SK-N-SH (cell line): ENCODE results near the gene KRT74. TPM values are rescaled to one million over a fixed set of nuclear protein-coding genes. Genes with fewer than 3 reads are reported as not detected.

ENCODE experiments used
- CTCF ChIA-PET: fragments of 300-600, 350-600 bp; formaldehyde crosslinking; extraction: SDS; loops from one replicate; lab custom pipeline; 2021; lab: Yijun Ruan, JAX
- POLR2A ChIA-PET: fragments of 350-600 bp; sonication (Branson Sonifier 250); formaldehyde crosslinking; extraction: SDS; loops from one replicate; lab custom pipeline; 2020; ENCODE audit warnings: antibody characterized with exemption, inconsistent platforms; lab: Yijun Ruan, JAX
- DNase-seq: peaks from one replicate; pipeline ENCODE4 v3.0.0; 2012
- H2AFZ ChIP-seq: fragments of 200-600 bp; sonication (generic); 2 replicates; pipeline ENCODE4 v1.8.1; 2016; ENCODE audit warnings: antibody characterized with exemption, mild to moderate bottlenecking, low read depth
- H3F3A ChIP-seq: fragments of 200-600 bp; sonication (generic); replicated peaks from 2 replicates; pipeline ENCODE3; 2016; ENCODE audit warnings: antibody characterized with exemption, mild to moderate bottlenecking; ENCODE audit not compliant: insufficient read depth
- H3K27ac ChIP-seq, 2 experiments: fragments of 200-500 bp in 1 of 2; fragments of 200-600 bp in 1 of 2; sonication (Bioruptor generic) in 1 of 2; sonication (generic), shearing (Covaris generic) in 1 of 2; 2 replicates each; pipeline versions ENCODE4 v1.5.1 to v1.6.1; 2014 to 2016; ENCODE audit warnings: low read depth in 2 of 2, inconsistent platforms in 1 of 2, low read length in 1 of 2, mild to moderate bottlenecking in 1 of 2, mixed read lengths in 1 of 2
- H3K27me3 ChIP-seq: fragments of 200-600 bp; sonication (generic), shearing (Covaris generic); 2 replicates; pipeline ENCODE4 v1.6.1; 2016; ENCODE audit warnings: mixed run types; ENCODE audit not compliant: insufficient read depth
- H3K36me3 ChIP-seq, 2 experiments: fragments of 200-500 bp in 1 of 2; fragments of 200-600 bp in 1 of 2; sonication (Bioruptor generic) in 1 of 2; sonication (generic) in 1 of 2; replicated peaks in 1 of 2; 2 replicates each; pipeline versions ENCODE3 to v1.5.1; 2014 to 2016; ENCODE audit warnings: low read length in 1 of 2, mild to moderate bottlenecking in 1 of 2; ENCODE audit not compliant: insufficient read depth in 2 of 2, control insufficient read depth in 1 of 2
- H3K4me1 ChIP-seq, 2 experiments: fragments of 200-500 bp in 1 of 2; fragments of 200-600 bp in 1 of 2; sonication (Bioruptor generic) in 1 of 2; sonication (generic), shearing (Covaris generic) in 1 of 2; 2 replicates each; pipeline versions ENCODE4 v1.5.1 to v1.6.1; 2014 to 2016; ENCODE audit warnings: low read depth in 1 of 2, low read length in 1 of 2, mixed run types in 1 of 2; ENCODE audit not compliant: insufficient read depth in 2 of 2, control insufficient read depth in 1 of 2
- H3K4me2 ChIP-seq: fragments of 200-600 bp; sonication (generic), shearing (Covaris generic); 2 replicates; pipeline ENCODE4 v1.6.1; 2017; ENCODE audit warnings: mixed run types
- H3K4me3 ChIP-seq, 2 experiments: fragments of 200-500 bp in 1 of 2; fragments of 200-600 bp in 1 of 2; sonication (Bioruptor generic) in 1 of 2; sonication (generic), shearing (Covaris generic) in 1 of 2; 2 replicates each; pipeline versions ENCODE4 v1.5.1 to v1.8.1; 2014 to 2016; ENCODE audit warnings: low read depth in 2 of 2, inconsistent platforms in 1 of 2, low read length in 1 of 2, mild to moderate bottlenecking in 1 of 2, mixed read lengths in 1 of 2, moderate library complexity in 1 of 2
- H3K79me2 ChIP-seq: fragments of 200-600 bp; sonication (generic); 2 replicates; pipeline ENCODE4 v1.8.1; 2017; ENCODE audit warnings: mild to moderate bottlenecking; ENCODE audit not compliant: insufficient read depth
- H3K9ac ChIP-seq: fragments of 200-600 bp; sonication (generic); 2 replicates; pipeline ENCODE4 v1.6.1; 2017; ENCODE audit warnings: mixed run types
- H3K9me2 ChIP-seq: fragments of 200-600 bp; sonication (generic); 2 replicates; pipeline ENCODE4 v1.6.1; 2017; ENCODE audit warnings: mixed run types
- H3K9me3 ChIP-seq: fragments of 200-600 bp; sonication (generic); 2 replicates; pipeline ENCODE4 v1.6.1; 2017; ENCODE audit warnings: mixed run types, mild to moderate bottlenecking, moderate library complexity
- H4K20me1 ChIP-seq: fragments of 200-600 bp; sonication (generic); 2 replicates; pipeline ENCODE4 v1.6.1; 2017; ENCODE audit warnings: mild to moderate bottlenecking, mixed run types; ENCODE audit not compliant: insufficient read depth
- CHD2 ChIP-seq: fragments of 150-350 bp; IDR thresholded peaks from 2 replicates; pipeline ENCODE4 v1.6.1; 2018; ENCODE audit warnings: low read length; ENCODE audit not compliant: partially characterized antibody
- CTCF ChIP-seq: fragments of 200-600 bp; sonication (generic); IDR thresholded peaks from 2 replicates; pipeline ENCODE4 v1.6.1; 2017; ENCODE audit warnings: antibody characterized with exemption, mild to moderate bottlenecking, moderate library complexity
- ELF1 ChIP-seq: IDR thresholded peaks from 2 replicates; pipeline ENCODE4 v1.4.0; 2012
- FOSL2 ChIP-seq: IDR thresholded peaks from 2 replicates; pipeline ENCODE4 v1.4.0; 2012; ENCODE audit warnings: low read depth, mild to moderate bottlenecking, moderate library complexity, borderline replicate concordance
- FOXJ3 ChIP-seq: sonication (generic); formaldehyde crosslinking; IDR thresholded peaks from 2 replicates; pipeline ENCODE4 v1.5.1; 2020; ENCODE audit warnings: mild to moderate bottlenecking, missing genetic modification reagents
- FOXM1 ChIP-seq: IDR thresholded peaks from 2 replicates; pipeline ENCODE4 v1.4.0; 2012; ENCODE audit warnings: low read depth, mild to moderate bottlenecking
- GATA2 ChIP-seq: sonication (generic); formaldehyde crosslinking; IDR thresholded peaks from 2 replicates; pipeline ENCODE4 v1.5.0; 2020; ENCODE audit warnings: mild to moderate bottlenecking, missing genetic modification reagents
- JUND ChIP-seq: IDR thresholded peaks from 2 replicates; pipeline ENCODE4 v1.4.0; 2012
- MEF2A ChIP-seq: IDR thresholded peaks from 2 replicates; pipeline ENCODE4 v1.4.0; 2012; ENCODE audit warnings: low read depth, borderline replicate concordance
- NFIC ChIP-seq: IDR thresholded peaks from 2 replicates; pipeline ENCODE4 v1.4.0; 2012; ENCODE audit warnings: borderline replicate concordance
- NRF1 ChIP-seq: IDR thresholded peaks from 2 replicates; pipeline ENCODE4 v1.6.1; 2012; ENCODE audit warnings: low read depth, mild to moderate bottlenecking, low read length
- PBX3 ChIP-seq: IDR thresholded peaks from 2 replicates; pipeline ENCODE4; 2012
- POLR2AphosphoS5 ChIP-seq: IDR thresholded peaks from 2 replicates; pipeline ENCODE4 v1.6.1; 2012; ENCODE audit warnings: low read depth, low read length
- RCOR1 ChIP-seq: fragments of 150-350 bp; IDR thresholded peaks from 2 replicates; pipeline ENCODE4 v1.6.1; 2017; ENCODE audit warnings: antibody characterized with exemption, low read length
- SMC3 ChIP-seq: IDR thresholded peaks from 2 replicates; pipeline ENCODE4 v1.6.1; 2012; ENCODE audit warnings: low read depth, low read length, improper control_type of control experiment
- TAF1 ChIP-seq: IDR thresholded peaks from 2 replicates; pipeline ENCODE4 v1.6.1; 2012; ENCODE audit warnings: low read depth, mild to moderate bottlenecking, low read length, moderate library complexity, borderline replicate concordance
- TCF12 ChIP-seq: IDR thresholded peaks from 2 replicates; pipeline ENCODE4 v1.4.0; 2012
- TEAD4 ChIP-seq: IDR thresholded peaks from 2 replicates; pipeline ENCODE4 v1.4.0; 2012; ENCODE audit warnings: mild to moderate bottlenecking, borderline replicate concordance; ENCODE audit not compliant: insufficient read depth
- USF2 ChIP-seq: fragments of 150-350 bp; IDR thresholded peaks from 2 replicates; pipeline ENCODE4 v1.6.1; 2017; ENCODE audit warnings: antibody characterized with exemption, low read length, low read depth, borderline replicate concordance
- ZBTB33 ChIP-seq: IDR thresholded peaks from 2 replicates; pipeline ENCODE4 v1.4.0; 2012; ENCODE audit warnings: low read depth, borderline replicate concordance
- WGBS: methylation state at CpG from one replicate; pipeline ENCODE4 v1.1.6; 2017; ENCODE audit warnings: low lambda C conversion rate; 5-methylcytosine and 5-hydroxymethylcytosine counted together
- polyA plus RNA-seq, 3 experiments: library from polyadenylated mRNA; depleted of rRNA; stranded (reverse); fragments of >200 nt; gene quantifications; 2 replicates each; pipeline ENCODE4 v1.2.3, GENCODE V29; 2012

Gene KRT74
- polyA plus RNA-seq, 1 of the 3 experiments (the other 2 are of a cell fraction) = not detected

GRCh38 chr12:52529417-52529816, 44.2 kb downstream of the KRT74 start:
- ChIA-PET POLR2A (no interaction called here), CTCF (no interaction called here)
- 51% methylated on average over 2 of the region's 2 CpGs for WGBS

More at GRCh38 chr12:52529417-52529816, 44.2 kb downstream of the KRT74 start:
- TF ChIP-seq TCF12 (no peak), FOXJ3 (no peak), FOSL2 (no peak), RCOR1 (no peak), USF2 (no peak), SMC3 (no peak), MEF2A (no peak), PBX3 (no peak), TEAD4 (no peak), GATA2 (CRISPR knock-in tag) (no peak), FOXM1 (no peak), JUND (no peak), NFIC (no peak), ZBTB33 (no peak), CHD2 (no peak), CTCF (no peak), NRF1 (no peak), TAF1 (no peak), ELF1 (no peak), POLR2AphosphoS5 (no peak)
- Histone ChIP-seq H3K4me1 (no peaks in the 10 kb centered on the region), H3K9me3 (no peaks in the 10 kb centered on the region), H3K36me3 (no peaks in the 10 kb centered on the region), H3K9me2 (no peaks in the 10 kb centered on the region), H3K27ac (no peak overlapping the region), H3K27me3 (peaks cover 33% of the 10 kb centered on the region; the same call in 1 of the 2 replicates), H3K9ac (no peak overlapping the region), H3K4me3 (no peak overlapping the region), H4K20me1 (no peaks in the 10 kb centered on the region), H3F3A (no peaks in the 10 kb centered on the region), H2AFZ (no peak overlapping the region), H3K4me2 (no peak overlapping the region), H3K79me2 (no peaks in the 10 kb centered on the region)
- DNase-seq = no peak
